Activated naive CD4-positive, alpha-beta T cell treated with anti-CD3 and anti-CD28 coated beads, Interleukin-2, amount 50 U/mL, for 16 hours (primary cell): ENCODE results near the gene SLC2A4RG.
A peak's percentile ranks its signal among the peaks of the same experiment; 100 is the strongest.

Experiments used
- DNase-seq: peaks from one replicate; pipeline ENCODE4 v3.0.0-alpha.2; 2020

The SLC2A4RG gene

GRCh38 chr20:63700199-63701050 is 39.2 kb upstream of the SLC2A4RG start:
- DNase-seq = peak; percentile 10

GRCh38 chr20:63701051-63701328 is 38.6 kb upstream of the SLC2A4RG start:
- no peak for DNase-seq

- no peak for DNase-seq
These were observed 38.1 kb upstream of the SLC2A4RG start for GRCh38 chr20:63701329-63702035.

GRCh38 chr20:63702036-63702665 is 37.4 kb upstream of the SLC2A4RG start:
- DNase-seq = no peak

- DNase-seq = no peak
These were observed 36.7 kb upstream of the SLC2A4RG start for GRCh38 chr20:63702751-63703470.

GRCh38 chr20:63703471-63703975 is 36.1 kb upstream of the SLC2A4RG start:
- no peak for DNase-seq

- no peak for DNase-seq
These were observed 35.4 kb upstream of the SLC2A4RG start for GRCh38 chr20:63703976-63704748.

GRCh38 chr20:63704749-63705117 is 34.8 kb upstream of the SLC2A4RG start:
- DNase-seq = no peak

- no peak for DNase-seq
These were observed 34.1 kb upstream of the SLC2A4RG start for GRCh38 chr20:63705232-63706026.

GRCh38 chr20:63706027-63706695 is 33.4 kb upstream of the SLC2A4RG start:
- no peak for DNase-seq

GRCh38 chr20:63706852-63707557 is 32.6 kb upstream of the SLC2A4RG start:
- peak; percentile 73 for DNase-seq

GRCh38 chr20:63707558-63708300 is 31.8 kb upstream of the SLC2A4RG start, which contains the start of the genes ARFRP1 and ZGPAT:
Gene ARFRP1, minus strand, starts transcription at chr20:63707976. Its CDS starts 885 bp downstream, at chr20:63707091.
Gene ZGPAT, plus strand, starts transcription at chr20:63708039. Its CDS starts 542 bp downstream, at chr20:63708581.
- DNase-seq = peak; percentile 88

GRCh38 chr20:63708301-63709148 is 31.1 kb upstream of the SLC2A4RG start:
- peak; percentile 14 for DNase-seq

GRCh38 chr20:63709149-63709527 is 30.4 kb upstream of the SLC2A4RG start:
- no peak for DNase-seq

GRCh38 chr20:63711085-63711645 is 28.4 kb upstream of the SLC2A4RG start:
- DNase-seq = no peak

- no peak for DNase-seq
These were observed 27.4 kb upstream of the SLC2A4RG start for GRCh38 chr20:63712191-63712590.

GRCh38 chr20:63714858-63715257 is 24.7 kb upstream of the SLC2A4RG start:
- DNase-seq = no peak

GRCh38 chr20:63718996-63719395 is 20.6 kb upstream of the SLC2A4RG start:
- no peak for DNase-seq
